NCI-H1048 (cell line): ENCODE results near the gene SLC51A.

ENCODE experiments used
- DNase-seq: peaks from one replicate; lab custom pipeline; 2025; lab: John Stamatoyannopoulos, UW

SLC51A gene

GRCh38 chr3:196216681-196217211, 412 bp downstream of the SLC51A start:
- DNase-seq: no peak

DNA sequence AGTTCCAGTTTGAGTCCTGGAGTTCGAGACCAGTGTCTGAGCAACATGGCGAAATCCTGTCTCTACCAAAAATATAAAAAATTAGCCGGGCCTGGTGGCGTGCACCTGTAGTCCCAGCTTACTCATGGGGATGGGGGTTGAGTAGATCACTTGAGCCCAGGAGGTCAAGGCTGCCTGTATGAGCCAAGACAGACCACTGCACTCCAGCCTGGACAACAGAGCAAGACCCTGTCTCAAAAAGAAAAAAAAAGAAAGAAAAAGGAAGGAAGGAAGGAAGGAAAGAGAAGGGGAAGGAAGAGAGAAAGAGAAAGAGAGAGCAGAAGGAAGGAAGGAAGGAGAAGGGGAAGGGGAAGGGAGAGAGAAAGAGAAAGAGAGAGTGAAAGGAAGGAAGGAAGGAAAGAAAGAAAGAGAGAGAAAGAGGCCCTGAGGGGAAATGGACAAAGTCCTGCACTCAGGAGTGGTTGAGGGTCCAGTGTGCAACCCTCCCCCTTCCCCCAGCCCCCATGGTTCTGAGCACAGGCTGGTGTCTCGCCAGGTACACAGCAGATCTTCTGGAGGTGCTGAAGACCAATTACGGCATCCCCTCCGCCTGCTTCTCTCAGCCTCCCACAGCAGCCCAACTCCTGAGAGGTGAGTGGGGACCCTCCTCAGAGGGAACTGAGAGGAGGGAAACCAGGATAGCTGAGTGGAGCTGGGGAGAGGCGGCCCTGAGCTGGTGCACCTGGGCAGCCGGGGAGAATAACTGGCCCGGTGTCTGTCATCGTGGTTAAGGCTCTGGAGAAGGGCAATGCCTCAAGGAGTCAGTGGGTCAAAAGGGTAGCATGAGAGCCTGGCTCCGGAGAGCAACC, 1.2 kb downstream of the SLC51A start:
- no peak for DNase-seq

- DNase-seq: no peak
Observed at GRCh38 chr3:196218155-196218712, 1.9 kb downstream of the SLC51A start.

DNA sequence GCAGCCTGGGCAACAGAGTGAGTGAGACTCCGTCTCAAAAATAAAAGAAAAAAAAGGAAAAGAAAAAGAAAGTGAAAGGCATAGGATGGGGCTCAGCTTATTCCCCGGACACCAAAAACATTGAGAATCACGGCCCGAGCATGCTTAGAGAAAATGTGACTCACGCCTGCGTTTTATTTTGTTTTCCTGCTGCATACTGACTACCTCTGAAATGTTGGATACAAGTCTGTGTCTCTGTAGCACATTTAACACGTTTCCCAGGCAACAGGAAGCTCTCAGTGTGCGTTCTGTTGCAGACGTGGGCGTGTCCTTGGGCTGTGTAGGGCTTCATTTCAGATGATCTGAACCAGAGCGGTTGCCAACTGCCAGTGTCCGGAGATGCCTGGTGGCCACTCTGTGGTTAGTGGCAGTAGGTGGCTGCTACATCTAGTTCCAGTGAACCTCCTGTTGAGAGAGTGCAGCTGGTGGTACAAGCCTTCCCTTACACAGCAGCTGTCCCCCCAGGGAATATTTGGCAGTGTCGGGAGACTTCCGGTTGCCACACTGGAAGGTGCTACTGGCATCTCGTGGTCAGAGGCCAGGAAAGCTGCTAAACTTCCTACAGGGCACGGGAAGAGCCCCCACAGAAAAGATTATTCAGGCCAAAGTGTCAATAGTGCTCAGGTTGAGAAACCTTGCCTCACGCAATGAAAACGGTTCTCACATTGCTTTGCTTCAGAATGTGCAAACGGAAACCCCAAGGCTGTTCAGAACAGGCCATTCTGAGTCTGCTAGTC, 3.0 kb downstream of the SLC51A start:
- no peak for DNase-seq

DNA sequence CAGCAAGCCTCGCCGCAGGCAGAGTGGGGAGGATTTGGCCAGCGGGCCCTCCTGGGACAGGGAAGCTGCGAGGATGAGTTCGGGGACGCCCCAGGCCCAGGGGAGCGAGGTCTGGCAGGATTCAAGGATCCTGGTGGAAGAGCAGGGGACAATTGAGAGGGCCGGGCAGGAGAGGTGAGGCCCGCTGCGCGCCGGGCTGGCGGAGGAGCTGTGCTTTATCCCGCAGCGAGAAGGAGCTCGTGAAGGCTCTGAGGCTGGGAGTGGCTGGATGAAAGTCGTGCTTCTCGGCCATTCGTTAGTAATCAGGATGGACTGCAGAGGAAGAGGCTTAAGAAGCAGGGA, 3.6 kb downstream of the SLC51A start:
- DNase-seq: no peak

- DNase-seq: no peak
Observed at GRCh38 chr3:196220587-196220986, 4.3 kb downstream of the SLC51A start.

DNA sequence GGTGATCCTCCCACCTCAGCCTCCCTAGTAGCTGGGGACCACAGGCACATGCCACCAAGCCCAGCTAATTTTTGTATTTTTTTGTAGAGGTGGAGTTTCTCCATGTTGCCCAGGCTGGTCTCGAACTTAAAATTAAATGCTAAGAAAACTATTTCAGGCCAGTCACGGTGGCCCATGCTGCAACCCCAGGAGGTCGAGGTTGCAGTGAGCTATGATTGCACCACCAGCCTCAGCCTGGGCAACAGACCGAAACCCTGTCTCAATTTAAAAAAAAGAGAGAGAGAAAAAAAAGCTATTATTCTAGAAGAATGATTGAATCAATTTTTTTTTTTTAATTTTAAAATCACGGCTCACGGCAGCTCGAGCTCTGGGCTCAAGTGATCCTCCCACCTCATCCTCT, 4.7 kb downstream of the SLC51A start:
- no peak for DNase-seq

GRCh38 chr3:196222876-196223595, 6.7 kb downstream of the SLC51A start:
- DNase-seq: no peak

- no peak for DNase-seq
Observed at GRCh38 chr3:196225086-196225485, 8.8 kb downstream of the SLC51A start.

DNA sequence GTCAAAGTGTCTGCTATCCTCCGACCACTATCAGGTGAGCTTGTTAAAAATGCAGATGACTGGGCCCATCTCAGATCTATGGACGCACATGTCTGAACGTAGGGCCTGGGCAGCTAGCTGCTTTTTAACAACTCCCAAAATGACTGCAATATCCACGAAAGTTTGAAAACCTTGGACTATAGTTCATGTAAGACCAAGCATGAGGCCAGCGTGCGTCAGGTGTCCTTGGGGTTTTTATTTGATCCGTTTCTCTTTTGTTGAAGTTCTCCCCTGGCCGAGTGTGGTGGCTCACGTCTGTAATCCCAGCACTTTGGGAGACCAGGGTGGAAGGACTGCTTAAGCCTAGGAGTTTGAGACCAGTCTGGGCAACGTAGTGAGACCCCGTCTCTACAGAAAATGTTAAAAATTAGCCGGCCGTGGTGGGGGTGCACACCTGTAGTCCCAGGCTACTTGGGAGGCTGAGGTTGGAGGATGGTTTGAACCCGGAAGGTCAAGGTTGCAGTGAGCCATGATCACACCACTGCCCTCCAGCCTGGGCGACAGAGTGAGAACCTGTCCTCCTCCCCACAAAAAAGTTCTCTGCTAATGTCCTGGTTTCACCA, 9.5 kb downstream of the SLC51A start:
- DNase-seq: no peak

DNA sequence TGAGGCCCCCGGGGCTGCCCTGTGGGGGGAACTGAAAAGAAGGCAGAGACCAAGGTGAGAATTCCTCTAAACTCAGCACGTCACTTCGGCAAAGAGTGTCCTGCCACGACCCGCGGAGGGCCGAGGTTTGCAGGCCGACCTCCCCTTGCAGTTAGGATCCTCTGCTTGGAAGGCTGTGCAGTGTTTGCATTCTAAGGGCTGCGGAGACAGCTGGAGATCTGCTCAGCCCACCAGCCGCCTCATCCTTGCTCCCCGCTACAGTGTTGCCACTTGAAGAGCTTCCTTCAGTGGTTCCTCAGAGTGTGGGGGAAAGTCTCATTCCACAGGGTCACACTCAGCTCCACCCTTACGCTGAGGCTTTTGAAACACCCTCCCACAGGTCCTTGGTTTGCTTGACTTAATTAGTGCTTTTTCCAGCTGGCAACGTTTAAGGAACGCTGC, 10.8 kb downstream of the SLC51A start:
- no peak for DNase-seq

- DNase-seq: no peak
Observed at GRCh38 chr3:196227629-196228493, 11.5 kb downstream of the SLC51A start.

- no peak for DNase-seq
Observed at GRCh38 chr3:196232154-196232881, 16.0 kb downstream of the SLC51A start.

GRCh38 chr3:196232882-196233251, 16.5 kb downstream of the SLC51A start:
- no peak for DNase-seq

GRCh38 chr3:196235452-196236122, 19.3 kb downstream of the SLC51A start:
- DNase-seq: no peak

- DNase-seq: no peak
Observed at GRCh38 chr3:196236223-196236622, 19.9 kb downstream of the SLC51A start.

DNA sequence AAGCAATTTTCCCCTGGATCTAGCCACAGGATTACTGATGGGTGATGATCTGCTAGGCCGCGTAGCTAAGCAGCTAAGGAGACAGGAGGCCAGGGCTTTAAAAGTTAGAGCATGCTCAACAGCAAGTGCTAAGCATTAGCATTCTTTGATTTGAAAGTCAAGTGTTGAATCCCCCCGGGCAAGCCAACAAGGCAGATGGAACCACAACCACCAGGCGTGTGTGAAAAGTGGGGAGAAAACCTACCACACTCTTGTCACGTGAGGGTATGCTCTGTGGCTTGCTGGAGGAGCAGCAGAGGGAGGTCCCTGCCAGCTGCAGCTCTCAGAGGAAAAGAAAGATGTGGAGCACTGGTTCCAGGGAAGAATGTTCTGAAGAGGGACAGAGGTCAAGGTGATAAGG, 20.9 kb downstream of the SLC51A start:
- no peak for DNase-seq

DNA sequence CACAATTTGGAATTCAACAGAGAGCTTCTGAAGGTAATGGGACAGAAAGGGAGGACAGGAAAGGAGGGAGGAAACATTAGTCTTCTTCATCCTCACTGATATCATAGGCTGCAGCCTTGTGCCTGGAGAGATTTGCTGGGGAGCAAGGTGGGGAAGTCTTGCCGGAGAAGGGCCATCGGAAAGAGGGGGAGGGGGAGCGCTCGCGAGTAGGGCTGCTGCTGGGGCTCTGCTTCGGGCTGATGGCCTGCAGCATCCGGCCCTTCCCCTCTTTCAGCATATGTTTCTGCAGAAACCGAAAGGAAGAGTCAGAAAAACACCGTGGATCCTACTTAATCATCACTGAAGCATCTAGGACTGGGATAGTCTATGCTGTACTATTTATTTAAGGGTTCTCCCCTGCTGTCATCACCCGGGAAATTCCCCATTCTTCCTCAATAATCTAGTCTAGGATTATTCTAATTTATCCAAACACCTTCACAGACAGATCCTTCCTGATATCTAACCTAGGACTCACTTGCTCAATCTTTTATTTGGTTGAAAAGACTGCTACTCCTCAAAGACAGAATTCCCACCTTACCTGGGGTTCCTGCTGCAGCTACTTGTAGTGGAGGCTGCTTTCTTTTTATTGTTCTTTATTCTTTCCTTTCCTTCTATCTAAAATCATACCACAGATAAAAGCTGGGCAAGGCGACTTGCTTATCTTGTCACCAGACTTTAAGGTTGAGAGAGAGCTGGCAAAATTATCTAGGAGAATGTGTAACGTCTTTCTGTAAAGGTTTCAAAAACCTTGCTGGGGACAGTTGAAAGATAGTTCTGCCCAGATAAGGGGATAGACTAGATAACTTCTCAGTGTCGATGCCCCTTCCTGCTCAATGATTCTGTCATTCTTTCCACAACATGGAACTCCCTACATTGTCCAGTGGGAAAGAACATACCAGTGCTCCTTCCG, 22.6 kb downstream of the SLC51A start:
- no peak for DNase-seq
